HCT116 (cell line): ENCODE results near the gene ERFE. TPM values are rescaled to one million over a fixed set of nuclear protein-coding genes. Genes with fewer than 3 reads are reported as not detected.

Experiments used
- CBX3 ChIP-seq: IDR thresholded peaks from 2 replicates; pipeline ENCODE4 v1.6.1; 2012; ENCODE audit warnings: low read depth
- POLR2A ChIP-seq: IDR thresholded peaks from 2 replicates; pipeline ENCODE4 v1.7.0; 2011; ENCODE audit warnings: borderline replicate concordance; ENCODE audit not compliant: insufficient read depth, insufficient read length; ENCODE audit errors: extremely low read depth
- TCF7L2 ChIP-seq: IDR thresholded peaks from 2 replicates; pipeline ENCODE4 v1.7.0; 2011; ENCODE audit warnings: borderline replicate concordance, inconsistent platforms; ENCODE audit not compliant: insufficient read depth, insufficient read length; ENCODE audit errors: extremely low read depth
- YY1 ChIP-seq: IDR thresholded peaks from 2 replicates; pipeline ENCODE4 v1.6.1; 2011; ENCODE audit warnings: low read length, low read depth, moderate library complexity, mild to moderate bottlenecking; ENCODE audit not compliant: insufficient replicate concordance; ENCODE audit errors: extremely low read depth
- total RNA-seq: library from RNA; stranded (reverse); gene quantifications from one replicate; pipeline ENCODE4 v1.2.1, GENCODE V29; 2021; ENCODE audit not compliant: unreplicated experiment
- TF ChIP-seq, protein P1 (sequence below): IDR thresholded peaks from 2 replicates; pipeline ENCODE4 v1.6.1; 2011; ENCODE audit warnings: mild to moderate bottlenecking, low read length, moderate library complexity; ENCODE audit not compliant: insufficient replicate concordance; ENCODE audit errors: extremely low read depth
- TF ChIP-seq, protein P2 (sequence below): IDR thresholded peaks from 2 replicates; pipeline ENCODE4 v1.6.1; 2012; ENCODE audit warnings: low read depth
- TF ChIP-seq, protein P3 (sequence below), 3 experiments: fragments of 200-600 bp in 1 of 3; sonication (generic) in 1 of 3; IDR thresholded peaks in 2 of 3; conservative IDR thresholded peaks in 1 of 3; 2 replicates each; pipeline ENCODE4 v1.5.1; 2012 to 2017; ENCODE audit warnings: low read depth in 2 of 3, low read length in 2 of 3, antibody characterized with exemption in 1 of 3, borderline replicate concordance in 1 of 3, control low read depth in 1 of 3, mild to moderate bottlenecking in 1 of 3, mixed read lengths in 1 of 3, mixed run types in 1 of 3, moderate library complexity in 1 of 3; ENCODE audit not compliant: insufficient read depth in 1 of 3

Gene ERFE
- total RNA-seq, 1 experiment from 2014 or later = 17.3 TPM

DNA sequence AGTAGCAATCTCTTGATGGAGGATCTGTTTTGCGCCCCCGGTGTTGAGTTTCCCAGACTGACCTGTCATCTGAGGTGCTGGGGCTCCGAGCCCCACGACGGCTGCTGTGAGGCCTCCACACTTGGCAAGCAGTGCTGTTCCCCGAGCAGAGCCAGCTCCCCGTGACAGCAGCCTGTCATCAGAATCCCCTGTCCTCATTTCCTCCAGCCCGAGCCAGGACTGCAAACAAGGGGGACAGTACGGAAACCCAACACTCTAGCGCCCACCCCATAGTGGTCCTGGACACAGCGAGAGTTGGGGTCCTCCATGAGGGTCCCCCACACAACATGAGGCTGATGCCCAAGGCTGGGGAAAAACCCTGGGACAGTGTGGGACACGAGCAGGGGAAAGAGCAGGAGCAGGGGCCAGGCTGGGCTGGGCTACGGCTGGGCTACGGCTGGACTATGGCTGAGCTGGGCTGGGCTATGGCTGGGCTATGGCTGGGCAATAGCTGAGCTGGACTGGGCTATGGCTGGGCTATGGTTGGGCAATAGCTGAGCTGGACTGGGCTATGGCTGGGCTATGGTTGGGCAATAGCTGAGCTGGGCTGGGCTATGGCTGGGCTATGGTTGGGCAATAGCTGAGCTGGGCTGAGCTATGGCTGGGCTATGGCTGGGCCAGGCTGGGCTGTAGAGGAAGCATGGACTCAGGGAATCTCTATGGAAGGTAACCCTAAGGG is 21.8 kb upstream of the ERFE start (continued):
- TF ChIP-seq, protein P1, sequence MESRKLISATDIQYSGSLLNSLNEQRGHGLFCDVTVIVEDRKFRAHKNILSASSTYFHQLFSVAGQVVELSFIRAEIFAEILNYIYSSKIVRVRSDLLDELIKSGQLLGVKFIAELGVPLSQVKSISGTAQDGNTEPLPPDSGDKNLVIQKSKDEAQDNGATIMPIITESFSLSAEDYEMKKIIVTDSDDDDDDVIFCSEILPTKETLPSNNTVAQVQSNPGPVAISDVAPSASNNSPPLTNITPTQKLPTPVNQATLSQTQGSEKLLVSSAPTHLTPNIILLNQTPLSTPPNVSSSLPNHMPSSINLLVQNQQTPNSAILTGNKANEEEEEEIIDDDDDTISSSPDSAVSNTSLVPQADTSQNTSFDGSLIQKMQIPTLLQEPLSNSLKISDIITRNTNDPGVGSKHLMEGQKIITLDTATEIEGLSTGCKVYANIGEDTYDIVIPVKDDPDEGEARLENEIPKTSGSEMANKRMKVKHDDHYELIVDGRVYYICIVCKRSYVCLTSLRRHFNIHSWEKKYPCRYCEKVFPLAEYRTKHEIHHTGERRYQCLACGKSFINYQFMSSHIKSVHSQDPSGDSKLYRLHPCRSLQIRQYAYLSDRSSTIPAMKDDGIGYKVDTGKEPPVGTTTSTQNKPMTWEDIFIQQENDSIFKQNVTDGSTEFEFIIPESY = no peak
- TF ChIP-seq, protein P2, sequence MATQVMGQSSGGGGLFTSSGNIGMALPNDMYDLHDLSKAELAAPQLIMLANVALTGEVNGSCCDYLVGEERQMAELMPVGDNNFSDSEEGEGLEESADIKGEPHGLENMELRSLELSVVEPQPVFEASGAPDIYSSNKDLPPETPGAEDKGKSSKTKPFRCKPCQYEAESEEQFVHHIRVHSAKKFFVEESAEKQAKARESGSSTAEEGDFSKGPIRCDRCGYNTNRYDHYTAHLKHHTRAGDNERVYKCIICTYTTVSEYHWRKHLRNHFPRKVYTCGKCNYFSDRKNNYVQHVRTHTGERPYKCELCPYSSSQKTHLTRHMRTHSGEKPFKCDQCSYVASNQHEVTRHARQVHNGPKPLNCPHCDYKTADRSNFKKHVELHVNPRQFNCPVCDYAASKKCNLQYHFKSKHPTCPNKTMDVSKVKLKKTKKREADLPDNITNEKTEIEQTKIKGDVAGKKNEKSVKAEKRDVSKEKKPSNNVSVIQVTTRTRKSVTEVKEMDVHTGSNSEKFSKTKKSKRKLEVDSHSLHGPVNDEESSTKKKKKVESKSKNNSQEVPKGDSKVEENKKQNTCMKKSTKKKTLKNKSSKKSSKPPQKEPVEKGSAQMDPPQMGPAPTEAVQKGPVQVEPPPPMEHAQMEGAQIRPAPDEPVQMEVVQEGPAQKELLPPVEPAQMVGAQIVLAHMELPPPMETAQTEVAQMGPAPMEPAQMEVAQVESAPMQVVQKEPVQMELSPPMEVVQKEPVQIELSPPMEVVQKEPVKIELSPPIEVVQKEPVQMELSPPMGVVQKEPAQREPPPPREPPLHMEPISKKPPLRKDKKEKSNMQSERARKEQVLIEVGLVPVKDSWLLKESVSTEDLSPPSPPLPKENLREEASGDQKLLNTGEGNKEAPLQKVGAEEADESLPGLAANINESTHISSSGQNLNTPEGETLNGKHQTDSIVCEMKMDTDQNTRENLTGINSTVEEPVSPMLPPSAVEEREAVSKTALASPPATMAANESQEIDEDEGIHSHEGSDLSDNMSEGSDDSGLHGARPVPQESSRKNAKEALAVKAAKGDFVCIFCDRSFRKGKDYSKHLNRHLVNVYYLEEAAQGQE = no peak
- TF ChIP-seq TCF7L2 (no peak), CBX3 (no peak), YY1 (no peak), POLR2A (no peak)
- TF ChIP-seq, protein P3, sequence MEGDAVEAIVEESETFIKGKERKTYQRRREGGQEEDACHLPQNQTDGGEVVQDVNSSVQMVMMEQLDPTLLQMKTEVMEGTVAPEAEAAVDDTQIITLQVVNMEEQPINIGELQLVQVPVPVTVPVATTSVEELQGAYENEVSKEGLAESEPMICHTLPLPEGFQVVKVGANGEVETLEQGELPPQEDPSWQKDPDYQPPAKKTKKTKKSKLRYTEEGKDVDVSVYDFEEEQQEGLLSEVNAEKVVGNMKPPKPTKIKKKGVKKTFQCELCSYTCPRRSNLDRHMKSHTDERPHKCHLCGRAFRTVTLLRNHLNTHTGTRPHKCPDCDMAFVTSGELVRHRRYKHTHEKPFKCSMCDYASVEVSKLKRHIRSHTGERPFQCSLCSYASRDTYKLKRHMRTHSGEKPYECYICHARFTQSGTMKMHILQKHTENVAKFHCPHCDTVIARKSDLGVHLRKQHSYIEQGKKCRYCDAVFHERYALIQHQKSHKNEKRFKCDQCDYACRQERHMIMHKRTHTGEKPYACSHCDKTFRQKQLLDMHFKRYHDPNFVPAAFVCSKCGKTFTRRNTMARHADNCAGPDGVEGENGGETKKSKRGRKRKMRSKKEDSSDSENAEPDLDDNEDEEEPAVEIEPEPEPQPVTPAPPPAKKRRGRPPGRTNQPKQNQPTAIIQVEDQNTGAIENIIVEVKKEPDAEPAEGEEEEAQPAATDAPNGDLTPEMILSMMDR (IDR thresholded peaks at IDR 0.05 in 2 of 3, conservative IDR thresholded peaks at IDR 0.05 in 1 of 3; ENCODE audit: borderline replicate concordance in 1 of 3, insufficient read depth in 1 of 3, low read depth in 2 of 3, low read length in 2 of 3) = no peak
- TF ChIP-seq, all 23 proteins: peak for 0
